ENCODE measurements around the gene TMEM14B.
"Not testable (repeated sequence)": the region's sequence is repeated elsewhere in the genome, so short reads cannot be mapped to it uniquely, and the experiment has no call there.

The TMEM14B gene

DNA sequence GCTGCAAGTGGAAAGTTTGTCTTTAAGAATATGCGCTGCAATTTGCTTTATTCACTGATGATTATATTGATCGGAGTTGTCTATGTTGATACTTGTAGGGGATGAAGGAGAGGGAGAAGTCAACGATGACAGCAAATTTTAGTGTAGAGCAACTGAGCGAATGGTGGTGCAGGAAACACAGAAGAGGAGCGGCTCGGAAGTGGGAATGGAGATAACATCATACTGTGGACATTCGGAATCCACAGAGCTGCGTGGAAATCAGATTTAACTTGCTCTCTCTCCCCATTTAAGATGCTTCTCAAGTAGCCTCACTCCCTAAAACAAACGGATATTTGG lies 722 bp upstream of the TMEM14B start:
- DNase-seq (ENCODE audit: low read depth, low spot score), result no peak

DNA sequence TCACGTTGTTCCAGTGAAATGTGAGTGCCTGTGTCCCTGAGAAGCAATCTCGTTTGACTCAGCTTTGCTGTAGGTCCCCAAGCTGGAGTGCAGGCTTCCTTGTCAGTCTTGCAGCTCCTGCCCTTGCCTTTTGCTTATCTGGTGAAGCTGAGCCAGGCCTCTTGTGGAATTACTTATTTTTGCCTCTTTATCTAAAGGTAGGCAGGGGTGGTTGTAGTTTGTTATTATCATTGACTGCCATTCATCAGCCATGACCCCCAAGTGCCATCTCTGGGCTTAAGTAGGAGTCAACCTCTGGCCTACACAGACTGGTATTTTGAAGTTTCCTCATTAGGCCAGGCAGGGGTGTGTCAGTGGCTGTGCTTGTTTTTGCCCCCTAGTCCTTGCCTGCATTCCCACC lies 2.1 kb downstream of the TMEM14B start:
- no peak for DNase-seq (ENCODE audit: low read depth, low spot score)

DNA sequence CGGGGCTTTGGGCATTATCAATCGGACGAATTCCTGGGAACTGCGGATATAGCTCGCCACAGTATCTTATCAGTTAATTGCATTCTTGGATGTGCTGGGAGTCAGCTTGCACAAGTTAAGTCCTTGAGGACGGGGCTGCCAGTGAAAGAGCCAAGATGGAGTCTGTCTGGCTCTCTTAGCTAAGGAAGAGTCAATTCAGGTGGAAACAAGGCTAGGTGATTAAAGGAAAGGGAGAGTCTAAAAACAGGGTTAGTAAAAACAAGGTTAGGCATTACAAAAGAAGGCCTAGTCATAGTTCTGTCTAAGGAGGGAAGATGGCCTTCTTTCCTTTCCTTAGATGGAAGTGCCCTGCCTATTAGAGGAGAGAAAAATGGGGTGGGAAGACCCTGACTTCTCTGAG lies 3.0 kb downstream of the TMEM14B start:
- not testable (repeated sequence) for DNase-seq (ENCODE audit: low read depth, low spot score)

GRCh38 chr6:10751757-10752156 lies 4.2 kb downstream of the TMEM14B start:
- DNase-seq (ENCODE audit: low read depth, low spot score), result not testable (repeated sequence)

DNA sequence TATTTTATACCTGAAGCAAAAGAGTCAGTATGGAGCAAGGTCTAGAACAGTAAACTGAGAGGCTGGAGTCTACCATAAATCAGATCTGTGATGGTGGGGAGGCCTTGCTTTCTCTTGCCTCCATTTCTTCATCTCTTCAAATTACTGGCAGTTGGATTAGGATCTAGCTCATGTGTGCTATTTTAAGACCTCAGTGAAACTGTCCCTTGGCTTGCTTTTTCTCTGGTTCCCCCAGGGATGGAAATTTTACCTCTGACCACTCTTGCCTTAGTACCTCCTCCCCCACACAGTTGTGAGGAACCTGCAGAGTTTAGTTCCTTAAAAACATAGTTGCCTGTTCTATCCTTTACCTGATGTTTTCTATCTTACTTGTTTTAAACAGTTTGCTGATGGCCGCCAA lies 8.5 kb downstream of the TMEM14B start:
- DNase-seq (ENCODE audit: low read depth, low spot score), result no peak

- no peak for DNase-seq (ENCODE audit: low read depth, low spot score)
Observed at GRCh38 chr6:10759312-10759839, 11.8 kb downstream of the TMEM14B start.

GRCh38 chr6:10759884-10760329 lies 12.3 kb downstream of the TMEM14B start:
- no peak for DNase-seq (ENCODE audit: low read depth, low spot score)

DNA sequence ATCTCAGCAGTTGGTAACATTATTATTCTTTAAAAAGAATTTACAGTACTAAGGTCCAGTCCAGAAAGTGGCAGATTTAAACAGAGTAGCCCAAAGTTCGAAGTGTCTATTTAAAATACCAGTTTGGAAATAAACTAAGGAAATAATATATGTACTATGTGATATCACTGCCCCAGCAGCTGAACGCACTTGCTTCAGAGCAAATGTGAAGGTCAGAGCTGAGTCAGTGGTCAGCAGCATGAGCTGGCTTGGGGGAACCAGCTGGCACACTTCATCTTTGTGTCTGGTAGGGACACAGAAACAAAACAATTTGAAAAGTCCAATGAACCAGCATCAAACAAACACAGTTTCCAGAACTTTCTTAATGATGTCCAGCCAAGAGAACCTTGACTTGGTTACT lies 15.4 kb downstream of the TMEM14B start:
- DNase-seq (ENCODE audit: low read depth, low spot score), result no peak

DNA sequence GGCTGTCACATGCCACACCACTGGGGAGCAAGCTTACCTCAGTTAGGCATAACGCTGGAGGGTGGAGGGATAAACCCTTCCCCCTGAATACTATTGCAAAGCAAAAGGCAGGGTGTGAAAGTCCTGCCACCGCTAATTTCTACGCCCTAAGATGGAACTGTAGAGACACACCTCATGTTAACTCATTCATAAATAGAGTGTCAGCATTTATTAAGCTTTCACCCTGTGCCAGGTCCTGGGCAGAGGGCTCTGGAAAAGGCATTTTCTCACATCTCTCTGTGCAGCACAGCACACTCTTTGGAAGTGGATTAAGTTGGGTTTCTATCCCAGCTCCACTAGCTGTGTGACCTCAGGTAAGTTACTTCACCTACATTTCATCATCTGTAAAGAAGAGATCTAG lies 21.8 kb downstream of the TMEM14B start:
- no peak for DNase-seq (ENCODE audit: low read depth, low spot score)

- DNase-seq (ENCODE audit: low read depth, low spot score), result no peak
Observed at GRCh38 chr6:10771371-10771894, 23.8 kb downstream of the TMEM14B start.

GRCh38 chr6:10778230-10778629 lies 30.6 kb downstream of the TMEM14B start:
- DNase-seq (ENCODE audit: low read depth, low spot score), result no peak

GRCh38 chr6:10779076-10779475 lies 31.5 kb downstream of the TMEM14B start:
- DNase-seq (ENCODE audit: low read depth, low spot score), result no peak

GRCh38 chr6:10791673-10792072 lies 44.1 kb downstream of the TMEM14B start:
- DNase-seq (ENCODE audit: low read depth, low spot score), result no peak

- DNase-seq (ENCODE audit: low read depth, low spot score), result no peak
Observed at GRCh38 chr6:10792101-10792500, 44.5 kb downstream of the TMEM14B start.

GRCh38 chr6:10793035-10793434 lies 45.4 kb downstream of the TMEM14B start:
- no peak for DNase-seq (ENCODE audit: low read depth, low spot score)

GRCh38 chr6:10793695-10794094 lies 46.1 kb downstream of the TMEM14B start:
- no peak for DNase-seq (ENCODE audit: low read depth, low spot score)

DNA sequence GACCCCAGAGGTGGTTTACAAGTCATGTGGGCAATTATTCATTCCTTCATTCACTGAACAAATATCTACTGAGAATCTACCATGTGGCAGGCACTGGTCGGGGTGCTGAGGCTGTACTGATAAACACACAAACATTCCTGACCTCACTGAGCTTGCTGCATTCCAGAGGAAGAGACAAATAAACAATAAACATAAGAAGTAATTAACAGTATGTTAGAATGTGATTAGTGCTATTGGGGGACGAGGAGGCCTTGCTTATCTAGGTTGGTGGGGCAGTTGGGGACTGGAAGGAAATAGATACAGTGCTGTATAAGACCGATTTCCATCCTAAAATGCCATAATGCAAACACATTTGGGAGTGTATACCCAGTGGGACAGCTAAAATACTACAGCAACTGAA lies 46.6 kb downstream of the TMEM14B start:
- no peak for DNase-seq (ENCODE audit: low read depth, low spot score)

GRCh38 chr6:10800810-10801209 lies 53.2 kb downstream of the TMEM14B start:
- no peak for DNase-seq (ENCODE audit: low read depth, low spot score)

GRCh38 chr6:10801224-10801848 lies 53.7 kb downstream of the TMEM14B start:
- DNase-seq (ENCODE audit: low read depth, low spot score), result peak; percentile 28
